IMR-90 (cell line): ENCODE data around the gene LRRC58. TPM values are rescaled to one million over a fixed set of nuclear protein-coding genes. Genes with fewer than 3 reads are reported as not detected.

Experiments
- ATAC-seq: fragments of 200-7000 bp; cut with Tn5 transposase; 2 replicates; pipeline ENCODE4 v1.9.1; 2020; ENCODE audit warnings: low read depth, mild to moderate bottlenecking, moderate library complexity
- BruUV-seq: library from RNA; stranded (reverse); fragments of 400-500 nt; replicated peaks from 2 replicates; lab custom pipeline; 2021; lab: Mats Ljungman, UMichigan
- CTCF ChIA-PET: fragments of 300-600 bp; formaldehyde crosslinking; extraction: SDS; loops from one replicate; lab custom pipeline; 2021; ENCODE audit warnings: antibody characterized with exemption; lab: Yijun Ruan, JAX
- POLR2A ChIA-PET: fragments of 300-600 bp; sonication (Branson Sonifier 250); formaldehyde crosslinking; loops from one replicate; lab custom pipeline; 2022; ENCODE audit warnings: antibody characterized with exemption; ENCODE audit not compliant: unreplicated experiment; lab: Charles Lee
- DNase-seq: peaks from one replicate; pipeline ENCODE4 v3.0.0; 2013
- H2AFZ ChIP-seq: replicated peaks from 2 replicates; pipeline ENCODE3; 2013; ENCODE audit warnings: low read length, mild to moderate bottlenecking; ENCODE audit not compliant: poor library complexity
- H2AK5ac ChIP-seq: 2 replicates; pipeline ENCODE4 v1.6.1; 2013; ENCODE audit warnings: low read depth, low read length, inconsistent platforms
- H2AK9ac ChIP-seq: replicated peaks from 2 replicates; pipeline ENCODE3; 2013; ENCODE audit warnings: mild to moderate bottlenecking, low read depth, low read length, moderate library complexity; ENCODE audit not compliant: poor library complexity
- H2BK120ac ChIP-seq: 2 replicates; pipeline ENCODE4 v1.6.1; 2013; ENCODE audit warnings: low read depth, low read length, inconsistent platforms
- H2BK15ac ChIP-seq: 3 replicates; pipeline ENCODE4 v1.6.1; 2013; ENCODE audit warnings: low read depth, low read length, inconsistent platforms
- H2BK20ac ChIP-seq: 2 replicates; pipeline ENCODE4 v1.6.1; 2013; ENCODE audit warnings: low read depth, mild to moderate bottlenecking, inconsistent platforms, low read length, moderate library complexity
- H2BK5ac ChIP-seq: 2 replicates; pipeline ENCODE4 v1.6.1; 2013; ENCODE audit warnings: mild to moderate bottlenecking, low read depth, low read length, inconsistent platforms; ENCODE audit not compliant: poor library complexity, severe bottlenecking
- H3K14ac ChIP-seq: replicated peaks from 2 replicates; pipeline ENCODE4 v1.6.1; 2013; ENCODE audit warnings: low read depth, low read length, inconsistent platforms
- H3K18ac ChIP-seq: 2 replicates; pipeline ENCODE4 v1.6.1; 2013; ENCODE audit warnings: low read depth, low read length, control low read depth
- H3K23ac ChIP-seq: 2 replicates; pipeline ENCODE4 v1.6.1; 2013; ENCODE audit warnings: low read depth, low read length, inconsistent platforms
- H3K27ac ChIP-seq: 2 replicates; pipeline ENCODE4 v1.5.1; 2013; ENCODE audit warnings: mild to moderate bottlenecking, control low read depth, low read length; ENCODE audit not compliant: insufficient read depth
- H3K27me3 ChIP-seq: 2 replicates; pipeline ENCODE4 v1.6.1; 2013; ENCODE audit warnings: low read length; ENCODE audit not compliant: control insufficient read depth, insufficient read depth
- H3K36me3 ChIP-seq: 2 replicates; pipeline ENCODE4 v1.6.1; 2013; ENCODE audit warnings: low read length, mixed read lengths; ENCODE audit not compliant: control insufficient read depth, insufficient read depth
- H3K4ac ChIP-seq: 2 replicates; pipeline ENCODE4 v1.6.1; 2013; ENCODE audit warnings: low read depth, low read length, inconsistent platforms
- H3K4me1 ChIP-seq: 2 replicates; pipeline ENCODE4 v1.6.1; 2013; ENCODE audit warnings: low read length, mixed read lengths; ENCODE audit not compliant: control insufficient read depth, insufficient read depth
- H3K4me2 ChIP-seq: 2 replicates; pipeline ENCODE4 v1.6.1; 2013; ENCODE audit warnings: low read depth, mild to moderate bottlenecking, control low read depth, low read length, moderate library complexity
- H3K4me3 ChIP-seq: 2 replicates; pipeline ENCODE4 v1.5.1; 2013; ENCODE audit warnings: low read depth, mild to moderate bottlenecking, control low read depth, low read length, moderate library complexity; ENCODE audit not compliant: insufficient read depth
- H3K56ac ChIP-seq: 2 replicates; pipeline ENCODE4 v1.6.1; 2013; ENCODE audit warnings: low read length, inconsistent platforms; ENCODE audit not compliant: insufficient read depth; ENCODE audit errors: extremely low read depth
- H3K79me1 ChIP-seq, 2 experiments: 2 replicates each; pipeline ENCODE4 v1.6.1; 2013; ENCODE audit warnings: low read length in 2 of 2, inconsistent platforms in 1 of 2, low read depth in 1 of 2
- H3K9ac ChIP-seq: 2 replicates; pipeline ENCODE4 v1.6.1; 2013; ENCODE audit warnings: low read depth, low read length, control low read depth
- H3K9me1 ChIP-seq: 2 replicates; pipeline ENCODE4 v1.6.1; 2013; ENCODE audit warnings: low read length, inconsistent platforms; ENCODE audit not compliant: insufficient read depth
- H3K9me3 ChIP-seq: 2 replicates; pipeline ENCODE4 v1.6.1; 2013; ENCODE audit warnings: low read length; ENCODE audit not compliant: control insufficient read depth, insufficient read depth
- H4K20me1 ChIP-seq: 2 replicates; pipeline ENCODE4 v1.6.1; 2013; ENCODE audit warnings: low read length, inconsistent platforms; ENCODE audit not compliant: insufficient read depth
- H4K5ac ChIP-seq: 2 replicates; pipeline ENCODE4 v1.6.1; 2013; ENCODE audit warnings: mild to moderate bottlenecking, low read depth, low read length, control low read depth
- H4K8ac ChIP-seq, 2 experiments: 2 replicates each; pipeline ENCODE4 v1.6.1; 2013; ENCODE audit warnings: low read depth in 2 of 2, low read length in 2 of 2, control low read depth in 1 of 2, inconsistent platforms in 1 of 2
- H4K91ac ChIP-seq: 2 replicates; pipeline ENCODE4 v1.6.1; 2013; ENCODE audit warnings: low read depth, low read length, inconsistent platforms; ENCODE audit not compliant: insufficient read depth
- CHD1 ChIP-seq: IDR thresholded peaks from 2 replicates; pipeline ENCODE4 v1.6.1; 2012; ENCODE audit warnings: low read depth, low read length, improper control_type of control experiment
- CTCF ChIP-seq: conservative IDR thresholded peaks from 2 replicates; pipeline ENCODE4 v1.5.1; 2012; ENCODE audit warnings: mild to moderate bottlenecking, low read depth, low read length, improper control_type of control experiment
- FOS ChIP-seq: fragments of 150-350 bp; IDR thresholded peaks from 2 replicates; pipeline ENCODE4 v1.6.1; 2016; ENCODE audit warnings: low read depth, low read length
- MAFK ChIP-seq: IDR thresholded peaks from 2 replicates; pipeline ENCODE4 v1.6.1; 2012; ENCODE audit warnings: low read depth, low read length, improper control_type of control experiment
- MXI1 ChIP-seq: IDR thresholded peaks from 2 replicates; pipeline ENCODE4 v1.6.1; 2012; ENCODE audit warnings: low read depth, mild to moderate bottlenecking, low read length, moderate library complexity, borderline replicate concordance
- POLR2A ChIP-seq: IDR thresholded peaks from 2 replicates; pipeline ENCODE4 v1.6.1; 2012; ENCODE audit warnings: mild to moderate bottlenecking, low read depth, low read length
- RAD21 ChIP-seq: IDR thresholded peaks from 2 replicates; pipeline ENCODE4 v1.6.1; 2012; ENCODE audit warnings: low read length, improper control_type of control experiment
- RFX5 ChIP-seq: IDR thresholded peaks from 2 replicates; pipeline ENCODE4 v1.8.0; 2012; ENCODE audit warnings: low read depth, mild to moderate bottlenecking, low read length, moderate library complexity
- SMC3 ChIP-seq: fragments of 150-350 bp; IDR thresholded peaks from 2 replicates; pipeline ENCODE4 v1.6.1; 2016; ENCODE audit warnings: low read depth, mild to moderate bottlenecking, antibody characterized with exemption, low read length, moderate library complexity
- WGBS, 2 experiments: methylation state at CpG; one replicate each; pipeline versions ENCODE4 v1.1.5 to v1.1.7; 2013; ENCODE audit warnings: missing lambda C conversion rate in 2 of 2; ENCODE audit not compliant: insufficient read length in 1 of 2; ENCODE audit errors: extremely low coverage in 2 of 2; 5-methylcytosine and 5-hydroxymethylcytosine counted together
- dilution Hi-C: fragments of 300-500 bp; cut with HindIII; formaldehyde crosslinking; loops from one replicate; pipeline ENCODE4 v1.14.3; 2018; ENCODE audit warnings: low sequenced_read_pairs; ENCODE audit not compliant: unreplicated experiment
- in situ Hi-C: fragments of 300-500 bp; cut with MboI; formaldehyde crosslinking; loops from 3 replicates; pipeline ENCODE4 v1.14.3; 2019; ENCODE audit warnings: low sequenced_read_pairs, inconsistent platforms, mixed read lengths
- intact Hi-C: fragments of 100-400 bp; cut with micrococcal nuclease; formaldehyde crosslinking; loops from 2 replicates; pipeline ENCODE4 v1.10.0; 2022
- polyA plus RNA-seq, 3 experiments: library from polyadenylated mRNA; depleted of rRNA; stranded (reverse); fragments of >200 nt; gene quantifications; 2 replicates each; pipeline ENCODE4 v1.2.3, GENCODE V29; 2012; ENCODE audit warnings: low replicate concordance in 1 of 3
- total RNA-seq: library from RNA; depleted of rRNA; stranded (reverse); fragments of >200 nt; gene quantifications from 2 replicates; pipeline ENCODE4 v1.2.3, GENCODE V29; 2012
- TF ChIP-seq, protein P1 (sequence below): fragments of 150-350 bp; IDR thresholded peaks from 2 replicates; pipeline ENCODE4 v1.6.1; 2016; ENCODE audit warnings: low read depth, mild to moderate bottlenecking, low read length, moderate library complexity, borderline replicate concordance
- TF ChIP-seq, protein P2 (sequence below): fragments of 150-350 bp; IDR thresholded peaks from 2 replicates; pipeline ENCODE4 v1.6.1; 2017; ENCODE audit warnings: mild to moderate bottlenecking, antibody characterized with exemption, low read length, low read depth

LRRC58 gene
- total and polyA plus RNA-seq, 2 of the 4 experiments (the other 2 are of a cell fraction), result 5.0 to 13.4 TPM

- Histone ChIP-seq H2BK120ac (no peak overlapping the region), H3K18ac (no peak overlapping the region), H3K9ac (no peak overlapping the region), H3K4me3 (no peak overlapping the region), H2BK15ac (no peak overlapping the region), H3K79me1 (no peaks in the 10 kb centered on the region), H4K20me1 (no peaks in the 10 kb centered on the region), H3K4ac (no peak overlapping the region), H3K9me1 (no peaks in the 10 kb centered on the region), H3K4me2 (no peak overlapping the region), H4K91ac (no peak overlapping the region), H3K9me3 (0 out of 2 replicates have a peak, but pooled peaks cover 1% of the 10 kb centered on the region), H2BK5ac (no peak overlapping the region), H3K14ac (no peak overlapping the region), H3K36me3 (no peaks in the 10 kb centered on the region), H2BK20ac (no peak overlapping the region), H3K23ac (no peak overlapping the region), H4K5ac (no peak overlapping the region), H4K8ac (no peak overlapping the region), H2AK9ac (no peak overlapping the region), H3K4me1 (no peaks in the 10 kb centered on the region), H3K27me3 (peaks cover 30% of the 10 kb centered on the region), H2AFZ (no peak overlapping the region), H2AK5ac (no peak overlapping the region), H3K56ac (no peak overlapping the region), H3K27ac (no peak overlapping the region)
- WGBS, 2 experiments, result no CpG with 5 or more reads among the region's 16 CpGs
- intact Hi-C loops (no loop called here), dilution Hi-C loops (no loop called here), in situ Hi-C loops (no loop called here)
- no TSS peak for BruUV-seq
- ChIA-PET CTCF (no interaction called here), POLR2A (no interaction called here)
- no peak for ATAC-seq
- no peak for DNase-seq
- TF ChIP-seq MXI1 (no peak), CHD1 (no peak), POLR2A (no peak), MAFK (no peak), RAD21 (no peak), FOS (no peak), RFX5 (no peak), SMC3 (no peak), CTCF (no peak)
- TF ChIP-seq, protein P1, sequence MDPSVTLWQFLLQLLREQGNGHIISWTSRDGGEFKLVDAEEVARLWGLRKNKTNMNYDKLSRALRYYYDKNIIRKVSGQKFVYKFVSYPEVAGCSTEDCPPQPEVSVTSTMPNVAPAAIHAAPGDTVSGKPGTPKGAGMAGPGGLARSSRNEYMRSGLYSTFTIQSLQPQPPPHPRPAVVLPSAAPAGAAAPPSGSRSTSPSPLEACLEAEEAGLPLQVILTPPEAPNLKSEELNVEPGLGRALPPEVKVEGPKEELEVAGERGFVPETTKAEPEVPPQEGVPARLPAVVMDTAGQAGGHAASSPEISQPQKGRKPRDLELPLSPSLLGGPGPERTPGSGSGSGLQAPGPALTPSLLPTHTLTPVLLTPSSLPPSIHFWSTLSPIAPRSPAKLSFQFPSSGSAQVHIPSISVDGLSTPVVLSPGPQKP, result no peak
- TF ChIP-seq, protein P2, sequence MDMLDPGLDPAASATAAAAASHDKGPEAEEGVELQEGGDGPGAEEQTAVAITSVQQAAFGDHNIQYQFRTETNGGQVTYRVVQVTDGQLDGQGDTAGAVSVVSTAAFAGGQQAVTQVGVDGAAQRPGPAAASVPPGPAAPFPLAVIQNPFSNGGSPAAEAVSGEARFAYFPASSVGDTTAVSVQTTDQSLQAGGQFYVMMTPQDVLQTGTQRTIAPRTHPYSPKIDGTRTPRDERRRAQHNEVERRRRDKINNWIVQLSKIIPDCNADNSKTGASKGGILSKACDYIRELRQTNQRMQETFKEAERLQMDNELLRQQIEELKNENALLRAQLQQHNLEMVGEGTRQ, result no peak
These were observed 59.5 kb downstream of the LRRC58 start for GRCh38 chr3:120289636-120290035.
